ENCODE measurements around the gene GRIA3. TPM values are rescaled to one million over a fixed set of nuclear protein-coding genes. Genes with fewer than 3 reads are reported as not detected.

GRIA3 gene
- total and polyA plus RNA-seq, 7 donors, result 0.07 to 3.0 (median 0.82) TPM; not detected in 2

DNA sequence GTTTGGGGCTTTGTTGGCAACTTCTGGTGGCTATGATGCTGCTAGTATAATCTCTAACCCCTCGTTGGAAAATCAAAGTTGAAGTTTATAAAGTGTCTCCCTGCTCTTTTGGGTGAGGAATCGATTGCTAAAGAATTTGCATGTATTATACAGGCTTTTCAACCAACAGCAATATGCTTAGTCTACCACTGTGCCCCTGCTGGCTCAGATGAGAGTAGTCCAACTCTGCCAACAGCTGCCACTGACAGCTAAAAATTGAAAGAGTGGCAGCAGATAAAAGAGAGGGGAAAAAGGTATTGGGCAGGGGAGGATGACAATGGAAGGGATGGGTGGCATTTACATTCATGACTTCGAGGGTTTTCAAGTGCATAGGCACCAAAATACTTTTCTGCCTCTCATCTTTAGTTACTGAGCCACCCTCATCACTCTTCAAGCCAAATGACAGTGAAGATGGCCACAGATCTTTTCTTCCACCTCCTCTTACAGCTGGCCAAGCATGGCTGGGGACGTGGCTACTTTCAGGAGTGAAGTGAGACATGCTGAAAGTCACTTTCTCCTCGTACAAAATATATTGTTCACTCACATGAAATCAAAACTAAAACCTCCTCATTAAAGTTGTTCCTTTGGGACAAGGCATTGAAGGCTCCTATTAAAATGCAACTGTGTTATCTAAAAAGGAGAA is 2.7 kb upstream of the GRIA3 start:
- no peak for DNase-seq
- Histone ChIP-seq H3K4me3 (no peak overlapping the region), H3K27ac (no peak overlapping the region), H3K27me3 (no peaks in the 10 kb centered on the region), H3K9me3 (no peaks in the 10 kb centered on the region), H3K36me3 (no peaks in the 10 kb centered on the region), H3K4me1 (no peaks in the 10 kb centered on the region)
- 59 to 60% methylated on average over 5 of the region's 5 CpGs for WGBS, 2 donors
- intact Hi-C loops (cut with DNase I), result no loop called here
- TF ChIP-seq POLR2A (IDR thresholded peaks at IDR 0.05) (no peak), EP300 (IDR thresholded peaks at IDR 0.05) (no peak), POLR2AphosphoS5 (IDR thresholded peaks at IDR 0.05) (no peak)
- TF ChIP-seq, protein P1, sequence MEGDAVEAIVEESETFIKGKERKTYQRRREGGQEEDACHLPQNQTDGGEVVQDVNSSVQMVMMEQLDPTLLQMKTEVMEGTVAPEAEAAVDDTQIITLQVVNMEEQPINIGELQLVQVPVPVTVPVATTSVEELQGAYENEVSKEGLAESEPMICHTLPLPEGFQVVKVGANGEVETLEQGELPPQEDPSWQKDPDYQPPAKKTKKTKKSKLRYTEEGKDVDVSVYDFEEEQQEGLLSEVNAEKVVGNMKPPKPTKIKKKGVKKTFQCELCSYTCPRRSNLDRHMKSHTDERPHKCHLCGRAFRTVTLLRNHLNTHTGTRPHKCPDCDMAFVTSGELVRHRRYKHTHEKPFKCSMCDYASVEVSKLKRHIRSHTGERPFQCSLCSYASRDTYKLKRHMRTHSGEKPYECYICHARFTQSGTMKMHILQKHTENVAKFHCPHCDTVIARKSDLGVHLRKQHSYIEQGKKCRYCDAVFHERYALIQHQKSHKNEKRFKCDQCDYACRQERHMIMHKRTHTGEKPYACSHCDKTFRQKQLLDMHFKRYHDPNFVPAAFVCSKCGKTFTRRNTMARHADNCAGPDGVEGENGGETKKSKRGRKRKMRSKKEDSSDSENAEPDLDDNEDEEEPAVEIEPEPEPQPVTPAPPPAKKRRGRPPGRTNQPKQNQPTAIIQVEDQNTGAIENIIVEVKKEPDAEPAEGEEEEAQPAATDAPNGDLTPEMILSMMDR (IDR thresholded peaks at IDR 0.05), result no peak

DNA sequence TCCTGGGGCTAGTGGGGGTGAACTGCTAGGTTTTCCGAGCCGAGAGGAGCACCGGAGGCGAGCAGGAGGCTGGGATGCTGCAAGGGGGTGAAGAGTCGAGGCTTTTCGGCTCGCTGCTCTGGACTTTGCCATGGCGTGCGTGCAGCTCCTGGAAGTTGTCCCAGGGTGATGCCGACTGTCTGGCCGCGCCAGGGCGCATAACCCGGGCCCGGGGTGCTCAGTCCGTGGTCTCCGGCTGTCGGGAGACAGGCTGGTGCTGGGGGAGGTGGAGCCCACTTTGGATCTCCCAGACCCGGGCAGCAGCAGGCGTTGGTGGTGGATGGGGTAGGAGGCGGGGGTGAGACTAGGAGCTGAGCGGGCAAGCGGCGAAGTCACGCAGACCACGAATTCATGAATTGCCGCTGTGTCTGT is 793 bp downstream of the GRIA3 start:
- H3K27me3 ChIP-seq, result no peaks in the 10 kb centered on the region
- intact Hi-C loops (cut with DNase I), result no loop called here
- no peak overlapping the region for H3K27ac ChIP-seq
- TF ChIP-seq POLR2AphosphoS5 (IDR thresholded peaks at IDR 0.05) (no peak), EP300 (IDR thresholded peaks at IDR 0.05) (no peak), POLR2A (IDR thresholded peaks at IDR 0.05) (no peak)
- 3 to 7% methylated on average over 27 of the region's 27 CpGs for WGBS, 2 donors
- H3K36me3 ChIP-seq, result no peaks in the 10 kb centered on the region
- peak overlapping the region; percentile 21 to 47 (median 41) for H3K4me3 ChIP-seq
- no peaks in the 10 kb centered on the region for H3K4me1 ChIP-seq
- no peaks in the 10 kb centered on the region for H3K9me3 ChIP-seq
- no peak for DNase-seq

DNA sequence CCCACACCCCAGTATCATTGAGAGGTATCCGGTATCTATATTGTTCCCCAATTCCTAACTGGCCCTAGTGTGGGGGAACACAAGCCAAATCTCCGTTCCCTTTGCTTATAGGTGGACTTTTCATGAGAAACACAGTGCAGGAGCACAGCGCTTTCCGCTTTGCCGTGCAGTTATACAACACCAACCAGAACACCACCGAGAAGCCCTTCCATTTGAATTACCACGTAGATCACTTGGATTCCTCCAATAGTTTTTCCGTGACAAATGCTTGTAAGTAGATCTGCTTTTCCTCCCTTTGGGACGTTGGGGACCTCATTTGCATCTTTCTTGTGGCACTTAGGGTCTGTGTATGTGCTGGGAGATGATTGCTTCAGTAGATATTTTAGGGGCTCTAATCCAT is 1.6 kb downstream of the GRIA3 start:
- Histone ChIP-seq H3K9me3 (no peaks in the 10 kb centered on the region), H3K4me1 (no peaks in the 10 kb centered on the region), H3K27ac (no peak overlapping the region), H3K4me3 (peak overlapping the region in 1 of 4 donors; percentile 46), H3K27me3 (no peaks in the 10 kb centered on the region), H3K36me3 (no peaks in the 10 kb centered on the region)
- no peak for TF ChIP-seq EP300 (IDR thresholded peaks at IDR 0.05)
- TF ChIP-seq POLR2AphosphoS5 (IDR thresholded peaks at IDR 0.05), result no peak
- TF ChIP-seq, protein P1 (IDR thresholded peaks at IDR 0.05), result no peak
- TF ChIP-seq POLR2A (IDR thresholded peaks at IDR 0.05), result no peak
- 34 to 55% methylated on average over 9 of the region's 9 CpGs for WGBS, 2 donors
- DNase-seq, result no peak
- intact Hi-C loops (cut with DNase I), result no loop called here

DNA sequence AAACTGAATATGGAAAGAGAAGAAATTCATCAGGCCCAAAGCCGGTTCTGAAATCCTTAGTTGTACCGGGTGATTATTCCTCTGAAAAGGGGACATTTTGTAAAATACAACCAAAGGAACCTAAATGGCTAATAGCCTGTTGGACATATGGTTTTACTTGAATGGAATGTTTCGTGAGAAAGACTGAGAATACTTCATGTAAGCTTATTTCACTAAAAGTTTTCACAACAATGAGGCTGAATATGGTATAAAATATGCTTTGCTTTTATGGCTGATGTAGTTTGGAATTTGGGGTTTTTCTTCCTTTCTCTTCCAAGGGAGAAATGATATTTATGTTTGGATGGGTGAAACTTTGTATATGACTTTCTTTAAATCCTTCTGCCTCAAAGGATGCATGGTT is 2.7 kb downstream of the GRIA3 start:
- Histone ChIP-seq H3K9me3 (no peaks in the 10 kb centered on the region), H3K36me3 (no peaks in the 10 kb centered on the region), H3K4me3 (no peak overlapping the region), H3K27me3 (no peaks in the 10 kb centered on the region), H3K4me1 (no peaks in the 10 kb centered on the region), H3K27ac (no peak overlapping the region)
- 92 to 95% methylated on average over 3 of the region's 3 CpGs for WGBS, 2 donors
- DNase-seq, result no peak
- TF ChIP-seq POLR2A (IDR thresholded peaks at IDR 0.05), result no peak
- TF ChIP-seq POLR2AphosphoS5 (IDR thresholded peaks at IDR 0.05), result no peak
- TF ChIP-seq, protein P1 (IDR thresholded peaks at IDR 0.05), result no peak
- no peak for TF ChIP-seq EP300 (IDR thresholded peaks at IDR 0.05)
- intact Hi-C loops (cut with DNase I), result no loop called here

DNA sequence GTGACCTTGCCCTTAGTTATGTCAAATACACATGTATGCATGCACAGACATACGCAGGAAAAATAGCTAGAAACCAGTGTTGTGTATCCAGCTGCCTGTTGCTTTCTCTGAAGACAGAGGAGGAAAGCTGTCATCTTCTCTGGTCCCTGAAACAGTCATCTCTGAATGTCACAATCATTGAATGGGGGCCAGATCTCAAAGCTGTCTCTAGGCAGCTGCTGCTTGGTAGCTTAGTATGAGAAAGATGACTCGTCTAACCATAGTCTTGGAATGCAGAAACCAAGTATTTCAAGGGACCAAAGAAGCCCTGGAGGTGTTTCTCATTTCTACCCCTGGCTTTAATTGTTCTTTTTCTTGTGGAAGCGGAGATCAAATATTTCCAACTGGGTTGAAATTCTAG is 4.0 kb downstream of the GRIA3 start:
- no peaks in the 10 kb centered on the region for H3K27me3 ChIP-seq
- no peak overlapping the region for H3K4me3 ChIP-seq
- H3K36me3 ChIP-seq, result no peaks in the 10 kb centered on the region
- H3K9me3 ChIP-seq, result no peaks in the 10 kb centered on the region
- no peak overlapping the region for H3K27ac ChIP-seq
- TF ChIP-seq POLR2AphosphoS5 (IDR thresholded peaks at IDR 0.05), result no peak
- no peak for DNase-seq
- 87 to 92% methylated on average over 3 of the region's 3 CpGs for WGBS, 2 donors
- intact Hi-C loops (cut with DNase I), result no loop called here
- no peaks in the 10 kb centered on the region for H3K4me1 ChIP-seq

DNA sequence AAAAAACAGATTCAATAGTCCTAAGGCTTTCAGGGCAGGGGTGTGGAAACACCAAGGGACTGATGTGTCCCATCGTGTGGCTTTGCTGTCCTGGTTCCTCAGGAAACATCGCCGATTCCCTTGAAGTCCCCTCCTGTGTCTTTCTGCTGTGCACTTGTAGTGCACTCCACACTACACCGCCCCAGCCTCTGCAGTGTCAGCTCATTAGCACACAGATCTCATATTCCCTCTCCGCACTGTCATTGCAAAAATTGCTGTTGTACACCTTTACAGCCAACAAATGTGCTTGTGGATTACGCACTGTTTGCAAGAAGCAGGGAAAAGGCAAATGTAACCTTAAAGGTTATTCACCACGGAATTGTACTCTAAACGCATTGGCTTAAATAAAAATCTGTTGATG is 5.3 kb downstream of the GRIA3 start:
- 89 to 92% methylated on average over 8 of the region's 8 CpGs for WGBS, 2 donors
- Histone ChIP-seq H3K27me3 (no peaks in the 10 kb centered on the region), H3K4me3 (no peak overlapping the region), H3K4me1 (no peaks in the 10 kb centered on the region), H3K36me3 (no peaks in the 10 kb centered on the region), H3K27ac (no peak overlapping the region), H3K9me3 (no peaks in the 10 kb centered on the region)
- TF ChIP-seq POLR2A (IDR thresholded peaks at IDR 0.05) (no peak), EP300 (IDR thresholded peaks at IDR 0.05) (no peak), POLR2AphosphoS5 (IDR thresholded peaks at IDR 0.05) (no peak)
- TF ChIP-seq, protein P1 (IDR thresholded peaks at IDR 0.05), result no peak
- intact Hi-C loops (cut with DNase I), result no loop called here
- DNase-seq, result no peak

Data from sigmoid colon (tissue), 7 donors.